Measurements from ENCODE around the gene ZFYVE1. TPM values are rescaled to one million over a fixed set of nuclear protein-coding genes. Genes with fewer than 3 reads are reported as not detected.
"Not testable (repeated sequence)": the region's sequence is repeated elsewhere in the genome, so short reads cannot be mapped to it uniquely, and the experiment has no call there.

Gene ZFYVE1
- total RNA-seq, 1 donor from 2014 or later: 50.6 TPM

DNA sequence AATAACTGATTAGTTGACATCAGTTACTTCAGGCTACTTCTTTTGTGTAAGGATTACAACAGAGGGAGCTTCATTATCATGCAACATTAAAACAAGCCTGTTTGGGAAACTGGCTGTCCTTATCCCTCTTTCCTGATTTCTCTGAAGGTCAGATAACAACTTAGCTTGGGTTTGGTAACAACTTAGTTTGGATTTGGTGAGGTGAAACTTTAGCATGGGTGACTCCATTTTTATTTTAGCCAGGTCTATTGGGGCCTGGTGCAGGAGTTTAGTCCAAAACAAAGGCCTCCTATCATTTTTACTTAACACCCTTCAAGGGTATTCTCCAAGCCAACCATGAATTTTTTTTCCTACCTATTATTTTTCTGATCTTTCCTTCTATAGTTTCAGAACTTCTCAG, 1.1 kb upstream of the ZFYVE1 start:
- H3K4me1 Mint-ChIP-seq (ENCODE audit: unreplicated experiment): peaks cover 31% of the 10 kb centered on the region
- peak overlapping the region; percentile 91 for H3K27ac Mint-ChIP-seq (ENCODE audit: unreplicated experiment)
- TF ChIP-seq, protein P1, sequence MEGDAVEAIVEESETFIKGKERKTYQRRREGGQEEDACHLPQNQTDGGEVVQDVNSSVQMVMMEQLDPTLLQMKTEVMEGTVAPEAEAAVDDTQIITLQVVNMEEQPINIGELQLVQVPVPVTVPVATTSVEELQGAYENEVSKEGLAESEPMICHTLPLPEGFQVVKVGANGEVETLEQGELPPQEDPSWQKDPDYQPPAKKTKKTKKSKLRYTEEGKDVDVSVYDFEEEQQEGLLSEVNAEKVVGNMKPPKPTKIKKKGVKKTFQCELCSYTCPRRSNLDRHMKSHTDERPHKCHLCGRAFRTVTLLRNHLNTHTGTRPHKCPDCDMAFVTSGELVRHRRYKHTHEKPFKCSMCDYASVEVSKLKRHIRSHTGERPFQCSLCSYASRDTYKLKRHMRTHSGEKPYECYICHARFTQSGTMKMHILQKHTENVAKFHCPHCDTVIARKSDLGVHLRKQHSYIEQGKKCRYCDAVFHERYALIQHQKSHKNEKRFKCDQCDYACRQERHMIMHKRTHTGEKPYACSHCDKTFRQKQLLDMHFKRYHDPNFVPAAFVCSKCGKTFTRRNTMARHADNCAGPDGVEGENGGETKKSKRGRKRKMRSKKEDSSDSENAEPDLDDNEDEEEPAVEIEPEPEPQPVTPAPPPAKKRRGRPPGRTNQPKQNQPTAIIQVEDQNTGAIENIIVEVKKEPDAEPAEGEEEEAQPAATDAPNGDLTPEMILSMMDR (IDR thresholded peaks at IDR 0.05; ENCODE audit: unreplicated experiment): no peak
- DNase-seq (ENCODE audit: low spot score): no peak
- H3K9me3 Mint-ChIP-seq (ENCODE audit: unreplicated experiment): no peaks in the 10 kb centered on the region
- H3K27me3 Mint-ChIP-seq (ENCODE audit: unreplicated experiment): peaks cover 4% of the 10 kb centered on the region
- H3K36me3 Mint-ChIP-seq (ENCODE audit: low read depth, unreplicated experiment): peaks cover 16% of the 10 kb centered on the region
- H3K4me3 Mint-ChIP-seq (ENCODE audit: unreplicated experiment): peak overlapping the region; percentile 98

DNA sequence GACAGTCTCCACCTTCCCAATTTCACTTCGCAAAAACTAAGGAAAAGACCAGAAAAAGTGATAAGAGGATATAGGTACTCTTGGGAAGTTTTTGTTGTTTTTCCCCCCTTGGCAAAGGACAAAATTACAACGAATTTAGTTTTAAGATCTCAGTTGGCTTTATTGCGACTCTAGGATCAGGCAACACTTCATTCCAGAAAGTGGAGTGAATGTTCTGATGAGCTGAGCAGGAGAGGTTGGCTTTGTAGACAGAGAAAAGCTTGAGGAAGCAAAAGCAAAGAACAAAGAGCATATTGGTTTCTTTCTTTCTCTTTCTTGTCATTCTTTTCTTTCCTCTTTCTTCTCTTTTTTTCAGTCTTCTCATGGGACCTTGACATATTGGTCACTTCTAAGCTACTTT, 640 bp upstream of the ZFYVE1 start:
- no peaks in the 10 kb centered on the region for H3K9me3 Mint-ChIP-seq (ENCODE audit: unreplicated experiment)
- no peak for DNase-seq (ENCODE audit: low spot score)
- TF ChIP-seq, protein P1 (IDR thresholded peaks at IDR 0.05; ENCODE audit: unreplicated experiment): no peak
- H3K27ac Mint-ChIP-seq (ENCODE audit: unreplicated experiment): peak overlapping the region; percentile 91
- peaks cover 35% of the 10 kb centered on the region for H3K4me1 Mint-ChIP-seq (ENCODE audit: unreplicated experiment)
- peaks cover 4% of the 10 kb centered on the region for H3K27me3 Mint-ChIP-seq (ENCODE audit: unreplicated experiment)
- peak overlapping the region; percentile 98 for H3K4me3 Mint-ChIP-seq (ENCODE audit: unreplicated experiment)
- H3K36me3 Mint-ChIP-seq (ENCODE audit: low read depth, unreplicated experiment): peaks cover 16% of the 10 kb centered on the region

DNA sequence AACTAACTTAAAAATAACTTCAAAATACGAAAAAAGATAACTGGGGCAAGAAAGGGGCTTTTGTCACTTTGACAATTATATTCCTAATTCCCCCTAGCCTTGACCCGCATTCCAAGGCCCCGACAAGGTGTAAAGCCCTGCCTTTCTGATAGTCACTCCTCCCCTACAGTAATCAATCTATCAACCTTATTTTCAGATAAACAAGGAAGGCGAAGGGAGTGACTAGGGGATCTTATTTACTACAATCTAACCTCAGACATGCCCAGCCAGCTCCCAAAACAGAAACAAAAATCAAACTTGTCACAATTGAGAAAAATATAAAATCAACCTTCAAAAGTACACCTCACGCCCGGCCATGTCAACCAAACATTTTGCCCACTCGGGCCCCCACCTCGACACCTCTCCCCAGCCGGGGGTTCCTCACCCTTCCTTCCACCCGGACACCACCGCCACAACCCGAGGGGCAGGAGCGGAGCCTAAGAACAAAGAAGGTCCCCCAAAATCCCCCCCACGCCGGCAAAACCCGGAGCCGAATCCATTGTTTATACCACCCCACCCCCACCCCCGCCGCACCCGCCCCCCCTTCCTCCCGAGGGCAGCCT, 562 bp downstream of the ZFYVE1 start:
- Mint-ChIP-seq H3K27ac (ENCODE audit: unreplicated experiment) (peak overlapping the region; percentile 86), H3K27me3 (ENCODE audit: unreplicated experiment) (peaks cover 4% of the 10 kb centered on the region), H3K36me3 (ENCODE audit: low read depth, unreplicated experiment) (peaks cover 16% of the 10 kb centered on the region), H3K4me1 (ENCODE audit: unreplicated experiment) (peaks cover 41% of the 10 kb centered on the region), H3K9me3 (ENCODE audit: unreplicated experiment) (no peaks in the 10 kb centered on the region), H3K4me3 (ENCODE audit: unreplicated experiment) (peak overlapping the region; percentile 99)
- no peak for DNase-seq (ENCODE audit: low spot score)
- TF ChIP-seq, protein P1 (IDR thresholded peaks at IDR 0.05; ENCODE audit: unreplicated experiment): no peak

DNA sequence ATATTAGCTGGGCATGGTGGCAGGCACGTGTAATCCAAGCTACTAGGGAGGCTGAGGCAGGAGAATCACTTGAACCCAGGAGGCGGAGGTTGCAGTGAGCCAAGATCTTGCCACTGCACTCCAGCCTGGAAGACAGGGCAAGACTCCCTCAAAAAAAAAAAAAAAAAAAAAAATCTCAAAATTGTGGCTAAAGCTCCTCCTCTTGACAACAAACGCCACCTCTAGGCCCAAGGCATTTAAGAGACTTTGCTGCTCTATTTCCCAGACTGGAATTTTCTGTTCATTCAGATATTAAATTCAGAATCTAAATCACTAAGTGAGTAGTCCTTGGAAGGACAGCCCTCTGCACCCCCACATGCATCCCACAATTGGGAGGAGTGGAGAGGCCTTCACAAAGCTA, 1.4 kb downstream of the ZFYVE1 start:
- Mint-ChIP-seq H3K27ac (ENCODE audit: unreplicated experiment) (peak overlapping the region; percentile 30), H3K27me3 (ENCODE audit: unreplicated experiment) (peaks cover 4% of the 10 kb centered on the region), H3K36me3 (ENCODE audit: low read depth, unreplicated experiment) (peaks cover 16% of the 10 kb centered on the region), H3K9me3 (ENCODE audit: unreplicated experiment) (no peaks in the 10 kb centered on the region), H3K4me3 (ENCODE audit: unreplicated experiment) (peak overlapping the region; percentile 99), H3K4me1 (ENCODE audit: unreplicated experiment) (peaks cover 41% of the 10 kb centered on the region)
- TF ChIP-seq, protein P1 (IDR thresholded peaks at IDR 0.05; ENCODE audit: unreplicated experiment): no peak
- DNase-seq (ENCODE audit: low spot score): no peak

DNA sequence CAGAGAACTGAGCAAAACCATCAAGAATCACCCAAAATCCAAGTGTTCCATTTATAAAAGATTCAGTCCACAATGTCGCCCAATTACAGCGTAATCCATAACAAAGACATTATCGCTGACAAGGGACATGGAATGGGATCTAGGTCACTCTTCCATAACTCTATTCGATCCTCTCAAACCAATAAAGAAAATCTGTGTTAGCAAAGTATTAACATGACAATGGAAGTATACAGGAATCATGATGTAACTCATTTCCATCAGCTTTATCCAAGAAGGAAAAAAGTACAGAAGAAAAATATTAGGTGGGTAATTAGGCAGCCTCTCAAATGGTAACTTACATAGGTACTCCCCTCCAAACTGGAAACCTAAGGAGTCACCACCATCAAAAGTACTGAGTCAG, 4.9 kb downstream of the ZFYVE1 start:
- H3K9me3 Mint-ChIP-seq (ENCODE audit: unreplicated experiment): no peaks in the 10 kb centered on the region
- H3K4me3 Mint-ChIP-seq (ENCODE audit: unreplicated experiment): no peak overlapping the region
- no peak for DNase-seq (ENCODE audit: low spot score)
- peaks cover 33% of the 10 kb centered on the region for H3K4me1 Mint-ChIP-seq (ENCODE audit: unreplicated experiment)
- no peak overlapping the region for H3K27ac Mint-ChIP-seq (ENCODE audit: unreplicated experiment)
- peaks cover 27% of the 10 kb centered on the region for H3K36me3 Mint-ChIP-seq (ENCODE audit: low read depth, unreplicated experiment)
- H3K27me3 Mint-ChIP-seq (ENCODE audit: unreplicated experiment): peaks cover 5% of the 10 kb centered on the region
- TF ChIP-seq, protein P1 (IDR thresholded peaks at IDR 0.05; ENCODE audit: unreplicated experiment): no peak

DNA sequence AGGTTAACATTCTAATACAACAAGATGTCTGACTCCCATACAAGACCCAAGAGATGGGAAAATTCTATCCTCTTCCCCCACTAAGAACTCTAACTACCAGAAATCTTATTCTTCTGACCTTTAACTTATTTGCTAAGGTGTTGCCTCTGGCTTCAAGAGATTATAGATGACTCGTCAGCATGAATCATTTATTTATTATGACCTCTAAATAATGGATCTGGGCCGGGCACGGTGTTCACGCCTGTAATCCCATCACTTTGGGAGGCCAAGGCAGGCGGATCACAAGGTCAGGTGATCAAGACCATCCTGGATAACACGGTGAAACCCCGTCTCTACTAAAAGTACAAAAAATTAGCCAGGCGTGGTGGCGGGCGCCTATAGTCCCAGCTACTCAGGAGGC, 10.9 kb downstream of the ZFYVE1 start:
- DNase-seq (ENCODE audit: low spot score); H3K4me3 Mint-ChIP-seq (ENCODE audit: unreplicated experiment); H3K4me1 Mint-ChIP-seq (ENCODE audit: unreplicated experiment); H3K9me3 Mint-ChIP-seq (ENCODE audit: unreplicated experiment); H3K27ac Mint-ChIP-seq (ENCODE audit: unreplicated experiment); H3K27me3 Mint-ChIP-seq (ENCODE audit: unreplicated experiment): not testable (repeated sequence)
- H3K36me3 Mint-ChIP-seq (ENCODE audit: low read depth, unreplicated experiment): peaks cover 46% of the 10 kb centered on the region

DNA sequence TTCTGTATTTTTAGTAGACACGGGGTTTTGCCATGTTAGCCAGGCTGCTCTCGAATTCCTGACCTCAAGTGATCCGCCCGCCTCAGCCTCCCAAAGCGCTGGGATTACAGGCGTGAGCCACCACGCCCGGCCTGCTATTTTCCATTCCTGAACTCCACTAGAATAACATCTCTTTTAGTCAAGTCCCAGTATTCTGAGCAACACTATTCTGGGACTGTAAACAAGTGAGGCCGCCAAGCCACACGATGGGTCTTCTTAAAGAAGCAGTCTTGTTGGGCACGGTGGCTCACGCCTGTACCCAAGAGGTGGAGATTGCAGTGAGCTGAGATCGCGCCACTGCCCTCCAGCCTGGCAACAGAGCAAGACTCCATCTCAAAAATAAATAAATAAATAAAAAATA, 11.4 kb downstream of the ZFYVE1 start:
- H3K27ac Mint-ChIP-seq (ENCODE audit: unreplicated experiment); H3K4me1 Mint-ChIP-seq (ENCODE audit: unreplicated experiment); DNase-seq (ENCODE audit: low spot score); H3K9me3 Mint-ChIP-seq (ENCODE audit: unreplicated experiment); H3K27me3 Mint-ChIP-seq (ENCODE audit: unreplicated experiment): not testable (repeated sequence)
- peaks cover 46% of the 10 kb centered on the region for H3K36me3 Mint-ChIP-seq (ENCODE audit: low read depth, unreplicated experiment)
- peak overlapping the region; percentile 65 for H3K4me3 Mint-ChIP-seq (ENCODE audit: unreplicated experiment)

Measured in endothelial cell (in vitro differentiated cells).